ENCODE results near the gene SLC6A1.

GRCh38 chr3:11084098-11084497 is 91.5 kb downstream of the SLC6A1 start:
- no peak for TF ChIP-seq CTCF (IDR thresholded peaks at IDR 0.05)
- TF ChIP-seq FOXJ3 (CRISPR knock-in tag; IDR thresholded peaks at IDR 0.05): no peak
- no peak for TF ChIP-seq ELF1 (IDR thresholded peaks at IDR 0.05)
- TF ChIP-seq EZH2phosphoT487 (IDR thresholded peaks at IDR 0.05; ENCODE audit: borderline replicate concordance, low read depth): no peak
- no peak for TF ChIP-seq YY1 (IDR thresholded peaks at IDR 0.05; ENCODE audit: low read depth)
- TF ChIP-seq RFX5 (IDR thresholded peaks at IDR 0.05; ENCODE audit: low read length): no peak
